Ishikawa (cell line): ENCODE measurements around the gene GJA10.

ENCODE experiments used
- CEBPB ChIP-seq: IDR thresholded peaks from 2 replicates; pipeline ENCODE4 v1.6.1; 2012
- CREB1 ChIP-seq: IDR thresholded peaks from 2 replicates; pipeline ENCODE4 v1.6.1; 2012; ENCODE audit warnings: low read depth
- EGR1 ChIP-seq: IDR thresholded peaks from 2 replicates; pipeline ENCODE4 v1.6.1; 2012
- EP300 ChIP-seq: IDR thresholded peaks from 2 replicates; pipeline ENCODE4 v1.6.1; 2012; ENCODE audit warnings: borderline replicate concordance
- MAX ChIP-seq: IDR thresholded peaks from 2 replicates; pipeline ENCODE4 v1.6.1; 2012
- REST ChIP-seq: IDR thresholded peaks from 2 replicates; pipeline ENCODE4 v1.6.1; 2012; ENCODE audit warnings: low read depth, mild to moderate bottlenecking
- TAF1 ChIP-seq: IDR thresholded peaks from 2 replicates; pipeline ENCODE4 v1.6.1; 2012; ENCODE audit warnings: low read depth, mild to moderate bottlenecking
- TEAD4 ChIP-seq: IDR thresholded peaks from 2 replicates; pipeline ENCODE4 v1.6.1; 2012

- TF ChIP-seq EGR1: no peak
- TF ChIP-seq REST: no peak
- no peak for TF ChIP-seq EP300
- TF ChIP-seq TAF1: no peak
- TF ChIP-seq TEAD4: no peak
- TF ChIP-seq CEBPB: no peak
- no peak for TF ChIP-seq MAX
- TF ChIP-seq CREB1: no peak
Measured at GRCh38 chr6:89939144-89939543, 44.9 kb downstream of the GJA10 start.
